KMS-11 (cell line): ENCODE results near the gene EML1.
"Not testable (repeated sequence)": the region's sequence is repeated elsewhere in the genome, so short reads cannot be mapped to it uniquely, and the experiment has no call there.

Experiments used
- H2AFZ ChIP-seq: fragments of 200-600 bp; sonication (generic); 2 replicates; pipeline ENCODE4 v1.6.1; 2016; ENCODE audit warnings: antibody characterized with exemption, mixed run types, low read depth
- H3K27ac ChIP-seq: fragments of 200-600 bp; sonication (generic); 2 replicates; pipeline ENCODE4 v1.6.1; 2016; ENCODE audit warnings: mild to moderate bottlenecking, mixed run types
- H3K27me3 ChIP-seq: fragments of 200-600 bp; sonication (generic); 2 replicates; pipeline ENCODE4 v1.6.1; 2017; ENCODE audit warnings: mild to moderate bottlenecking, low read depth, mixed run types, moderate library complexity; ENCODE audit not compliant: insufficient read depth
- H3K36me3 ChIP-seq: fragments of 200-600 bp; sonication (generic); 2 replicates; pipeline ENCODE4 v1.6.1; 2017; ENCODE audit warnings: mild to moderate bottlenecking, mixed run types; ENCODE audit not compliant: insufficient read depth
- H3K4me1 ChIP-seq: fragments of 200-600 bp; sonication (generic); 2 replicates; pipeline ENCODE4 v1.6.1; 2016; ENCODE audit warnings: mild to moderate bottlenecking, low read depth, mixed run types; ENCODE audit not compliant: poor library complexity, severe bottlenecking
- H3K4me2 ChIP-seq: fragments of 200-600 bp; sonication (generic); 2 replicates; pipeline ENCODE4 v1.7.0; 2016; ENCODE audit warnings: mild to moderate bottlenecking, mixed run types
- H3K4me3 ChIP-seq: fragments of 200-600 bp; sonication (generic); IDR thresholded peaks from 2 replicates; pipeline ENCODE4 v1.6.1; 2017; ENCODE audit warnings: low read depth, low read length, mixed read lengths; ENCODE audit not compliant: insufficient read depth
- H3K79me2 ChIP-seq: fragments of 200-600 bp; sonication (generic); 2 replicates; pipeline ENCODE4 v1.6.1; 2016; ENCODE audit warnings: low read depth, mixed run types; ENCODE audit not compliant: insufficient read depth
- H3K9ac ChIP-seq: fragments of 200-600 bp; sonication (generic); 2 replicates; pipeline ENCODE4 v1.6.1; 2016; ENCODE audit warnings: mild to moderate bottlenecking, mixed run types
- H4K20me1 ChIP-seq: fragments of 200-600 bp; sonication (generic); 2 replicates; pipeline ENCODE4 v1.6.1; 2016; ENCODE audit warnings: mild to moderate bottlenecking, mixed run types; ENCODE audit not compliant: insufficient read depth
- CTCF ChIP-seq: fragments of 200-600 bp; sonication (generic); conservative IDR thresholded peaks from 2 replicates; pipeline ENCODE4 v1.6.1; 2017; ENCODE audit warnings: low read depth, mild to moderate bottlenecking, antibody characterized with exemption, low read length, moderate library complexity, mixed read lengths

Gene EML1

DNA sequence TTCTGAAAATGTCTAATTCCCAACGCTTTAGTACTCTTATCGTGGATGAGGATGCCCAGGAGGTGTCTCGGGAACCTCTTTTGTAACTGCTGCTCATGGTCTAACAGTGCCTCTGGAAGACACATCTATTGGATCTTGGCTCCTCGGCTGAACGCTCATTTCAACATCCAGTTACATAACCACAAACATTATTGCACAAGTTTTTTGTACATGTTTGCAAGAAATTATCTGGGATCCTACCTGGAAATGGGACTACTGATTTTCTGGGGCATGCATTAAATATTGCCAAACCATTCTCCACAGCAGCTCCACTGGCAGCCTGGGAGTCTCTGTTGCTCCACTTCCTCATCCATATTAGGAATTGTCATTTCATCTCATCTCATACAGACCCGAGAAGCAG is 154.5 kb downstream of the EML1 start:
- Histone ChIP-seq H3K4me1 (peaks cover 19% of the 10 kb centered on the region), H4K20me1 (no peaks in the 10 kb centered on the region), H3K27me3 (no peaks in the 10 kb centered on the region), H3K4me3 (no peak overlapping the region), H3K79me2 (no peaks in the 10 kb centered on the region), H3K27ac (no peak overlapping the region), H2AFZ (no peak overlapping the region), H3K4me2 (peak overlapping the region; percentile 99; the same call in 1 of the 2 replicates), H3K36me3 (no peaks in the 10 kb centered on the region), H3K9ac (no peak overlapping the region)
- no peak for TF ChIP-seq CTCF

- H3K4me2 ChIP-seq, H3K27me3 ChIP-seq, H2AFZ ChIP-seq: not testable (repeated sequence)
These were observed 156.0 kb downstream of the EML1 start for GRCh38 chr14:99949011-99949732.

DNA sequence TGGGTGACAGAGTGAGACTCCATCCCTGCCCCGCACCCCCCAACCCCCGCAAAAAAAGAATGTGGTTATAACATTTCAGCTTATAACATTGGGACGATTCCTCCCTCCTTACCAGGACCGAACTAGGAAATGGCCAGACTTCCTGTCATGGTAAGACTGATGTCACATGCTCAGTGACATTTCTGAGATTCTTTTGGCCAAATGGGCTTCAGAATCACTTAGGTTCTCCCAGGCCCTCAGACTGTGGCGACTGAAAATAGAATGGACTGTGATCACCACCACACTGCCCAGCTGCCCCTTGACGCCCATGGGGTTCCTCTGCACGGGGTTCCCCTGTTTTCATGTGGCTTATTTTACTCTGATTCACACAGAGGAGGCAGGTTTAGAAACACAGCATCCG is 157.0 kb downstream of the EML1 start:
- Histone ChIP-seq H3K79me2 (no peaks in the 10 kb centered on the region), H3K4me3 (no peak overlapping the region), H3K27me3 (no peaks in the 10 kb centered on the region), H3K4me2 (no peak overlapping the region), H3K36me3 (no peaks in the 10 kb centered on the region), H2AFZ (no peak overlapping the region), H4K20me1 (no peaks in the 10 kb centered on the region), H3K9ac (no peak overlapping the region), H3K27ac (no peak overlapping the region), H3K4me1 (peaks cover 19% of the 10 kb centered on the region)
- TF ChIP-seq CTCF = no peak

More at GRCh38 chr14:99949011-99949732, 156.0 kb downstream of the EML1 start:
- not testable (repeated sequence) for H3K36me3 ChIP-seq, H4K20me1 ChIP-seq, H3K79me2 ChIP-seq, H3K27ac ChIP-seq, H3K4me3 ChIP-seq, H3K9ac ChIP-seq
- H3K4me1 ChIP-seq = peaks cover 19% of the 10 kb centered on the region

- Histone ChIP-seq H3K27ac (no peak overlapping the region), H3K4me3 (no peak overlapping the region), H3K9ac (no peak overlapping the region), H3K36me3 (no peaks in the 10 kb centered on the region), H3K27me3 (no peaks in the 10 kb centered on the region), H4K20me1 (no peaks in the 10 kb centered on the region), H3K4me1 (peaks cover 11% of the 10 kb centered on the region), H3K4me2 (no peak overlapping the region), H3K79me2 (no peaks in the 10 kb centered on the region), H2AFZ (no peak overlapping the region)
- TF ChIP-seq CTCF = no peak
These were observed 157.9 kb downstream of the EML1 start for GRCh38 chr14:99951085-99951484.

DNA sequence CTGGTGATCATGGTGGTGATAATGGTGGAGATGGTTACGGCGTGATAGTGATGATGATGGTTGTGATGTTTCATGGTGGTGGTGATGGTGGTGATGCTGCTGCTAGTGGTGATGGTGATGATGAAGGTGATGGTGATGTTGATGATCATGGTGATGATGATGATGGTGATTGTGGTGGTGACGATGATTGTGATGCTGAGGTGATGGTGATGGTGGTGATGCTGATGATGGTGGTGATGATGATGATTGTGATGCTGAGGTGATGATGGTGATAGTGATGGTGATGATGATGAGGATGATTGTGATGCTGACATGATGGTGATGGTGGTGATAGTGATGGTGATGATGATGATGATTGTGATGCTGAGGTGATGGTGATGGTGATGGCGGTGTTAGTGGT is 158.8 kb downstream of the EML1 start:
- Histone ChIP-seq H3K79me2 (no peaks in the 10 kb centered on the region), H2AFZ (no peak overlapping the region), H3K9ac (no peak overlapping the region), H3K36me3 (no peaks in the 10 kb centered on the region), H3K4me3 (no peak overlapping the region), H3K4me1 (peaks cover 9% of the 10 kb centered on the region), H3K27me3 (no peaks in the 10 kb centered on the region), H3K4me2 (no peak overlapping the region), H3K27ac (no peak overlapping the region), H4K20me1 (no peaks in the 10 kb centered on the region)
- TF ChIP-seq CTCF = no peak
